GM19438 (cell line): ENCODE measurements around the gene SIRPA.

Source experiments
- ATAC-seq: cut with Tn5 transposase; IDR thresholded peaks from one replicate; pipeline ENCODE4 v1.9.1; 2021; ENCODE audit warnings: low read depth; ENCODE audit not compliant: unreplicated experiment

The SIRPA gene

DNA sequence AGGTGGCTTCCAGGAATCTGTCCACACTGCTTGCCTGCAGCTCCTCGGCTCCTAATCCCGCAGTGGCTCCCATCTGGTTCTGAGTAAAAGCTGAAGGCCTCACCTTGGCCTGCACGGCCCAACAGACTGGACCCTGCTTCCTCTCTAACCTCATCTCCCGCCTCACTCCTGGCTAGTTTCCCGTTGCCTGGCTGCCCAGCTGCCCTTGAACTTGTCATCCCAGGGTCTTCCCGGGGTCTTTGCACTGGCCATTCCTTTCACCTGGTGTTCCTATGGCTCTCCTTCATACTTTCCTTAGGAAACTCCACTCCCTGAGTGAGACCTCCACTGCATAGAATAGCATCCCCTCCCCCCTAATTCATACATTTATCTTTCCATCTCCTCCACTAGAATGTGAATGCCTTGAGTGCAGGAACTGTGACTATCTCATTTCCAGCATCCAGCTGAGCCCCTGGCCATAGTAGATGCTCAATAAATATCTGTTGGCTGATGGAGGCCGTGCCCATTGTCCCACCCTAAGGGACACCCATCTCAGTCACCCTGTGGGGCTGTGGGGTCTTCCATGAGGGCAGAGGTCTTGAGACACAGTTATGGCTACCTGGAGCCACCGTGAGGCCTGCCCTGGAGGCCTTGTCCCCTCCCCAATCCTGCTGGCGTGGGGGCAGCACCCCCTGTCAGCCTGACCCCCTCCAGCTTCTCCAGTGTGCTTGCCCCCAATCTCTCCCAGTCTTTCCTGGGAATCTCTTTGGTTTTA is 9.1 kb upstream of the SIRPA start:
- ATAC-seq = no peak

DNA sequence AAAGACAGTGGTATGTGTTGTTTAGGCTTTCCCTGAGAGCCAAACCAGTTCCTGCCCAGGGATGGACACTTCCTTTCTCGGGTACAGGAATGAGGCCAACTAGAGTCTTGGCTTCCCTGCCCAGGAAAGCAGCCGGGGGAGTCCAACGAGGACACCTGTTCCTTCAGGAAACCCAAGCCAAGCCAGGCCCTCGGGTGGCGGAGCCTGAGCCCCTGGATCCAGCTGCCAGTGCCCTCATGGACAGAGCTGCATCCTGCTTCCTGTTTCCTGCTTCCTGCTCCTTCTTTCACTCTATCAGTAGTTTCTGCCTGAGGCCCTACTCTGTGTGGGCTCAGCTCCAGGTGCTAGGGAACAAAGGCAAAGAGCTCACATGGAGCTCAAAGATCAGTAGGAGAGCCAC is 7.9 kb upstream of the SIRPA start:
- no peak for ATAC-seq

DNA sequence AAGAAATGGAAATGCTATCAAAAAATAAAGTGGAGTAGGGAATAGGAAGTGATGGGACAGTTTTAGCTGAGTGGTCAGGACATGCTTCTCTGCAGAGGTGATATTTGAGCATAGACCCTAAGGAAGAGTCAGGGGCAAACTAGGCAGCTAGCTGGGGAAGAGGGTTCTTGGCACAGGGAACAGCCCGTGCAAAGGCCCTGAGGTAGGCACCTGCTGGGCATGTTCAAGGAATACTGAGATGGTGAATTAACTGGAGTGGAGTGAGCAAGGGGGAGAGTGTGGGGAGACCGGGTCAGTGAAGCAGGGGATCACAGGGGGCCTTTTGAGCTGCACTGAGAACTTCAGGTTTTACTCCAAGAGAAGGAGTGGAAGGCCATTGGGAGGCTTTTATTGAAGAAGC is 7.5 kb upstream of the SIRPA start:
- no peak for ATAC-seq

DNA sequence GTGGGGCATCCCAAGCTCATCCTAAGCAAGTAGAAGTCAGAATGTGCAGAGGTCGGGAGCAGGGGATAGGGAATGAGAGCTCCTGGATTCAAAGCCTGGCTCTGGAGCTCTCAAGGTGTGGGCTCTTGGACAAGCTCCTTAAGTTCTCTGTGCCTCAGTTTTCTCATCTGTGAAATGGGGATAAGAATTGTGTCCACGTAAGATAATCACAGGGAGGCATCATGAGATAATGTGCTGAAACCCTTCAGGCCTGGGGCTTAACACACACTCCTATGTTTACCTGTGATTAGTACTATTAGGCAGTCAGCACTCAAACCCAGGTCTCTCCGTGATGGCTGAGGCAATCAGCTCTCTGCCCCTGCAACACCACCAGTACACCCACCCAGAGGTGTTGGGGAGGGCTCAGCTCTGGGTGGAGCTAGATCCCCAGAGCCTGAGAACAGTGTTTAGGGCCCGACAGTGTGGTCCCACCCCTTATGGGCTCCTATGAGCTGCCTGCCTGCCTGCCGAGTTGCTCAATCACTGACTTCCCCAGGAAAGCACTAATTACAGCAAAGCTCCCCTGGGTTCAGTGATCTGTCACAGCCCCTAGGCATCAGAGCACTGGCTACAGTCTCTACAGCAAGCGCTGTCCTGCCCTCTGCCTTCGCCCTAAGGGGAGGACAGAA is 6.3 kb upstream of the SIRPA start:
- ATAC-seq = no peak

DNA sequence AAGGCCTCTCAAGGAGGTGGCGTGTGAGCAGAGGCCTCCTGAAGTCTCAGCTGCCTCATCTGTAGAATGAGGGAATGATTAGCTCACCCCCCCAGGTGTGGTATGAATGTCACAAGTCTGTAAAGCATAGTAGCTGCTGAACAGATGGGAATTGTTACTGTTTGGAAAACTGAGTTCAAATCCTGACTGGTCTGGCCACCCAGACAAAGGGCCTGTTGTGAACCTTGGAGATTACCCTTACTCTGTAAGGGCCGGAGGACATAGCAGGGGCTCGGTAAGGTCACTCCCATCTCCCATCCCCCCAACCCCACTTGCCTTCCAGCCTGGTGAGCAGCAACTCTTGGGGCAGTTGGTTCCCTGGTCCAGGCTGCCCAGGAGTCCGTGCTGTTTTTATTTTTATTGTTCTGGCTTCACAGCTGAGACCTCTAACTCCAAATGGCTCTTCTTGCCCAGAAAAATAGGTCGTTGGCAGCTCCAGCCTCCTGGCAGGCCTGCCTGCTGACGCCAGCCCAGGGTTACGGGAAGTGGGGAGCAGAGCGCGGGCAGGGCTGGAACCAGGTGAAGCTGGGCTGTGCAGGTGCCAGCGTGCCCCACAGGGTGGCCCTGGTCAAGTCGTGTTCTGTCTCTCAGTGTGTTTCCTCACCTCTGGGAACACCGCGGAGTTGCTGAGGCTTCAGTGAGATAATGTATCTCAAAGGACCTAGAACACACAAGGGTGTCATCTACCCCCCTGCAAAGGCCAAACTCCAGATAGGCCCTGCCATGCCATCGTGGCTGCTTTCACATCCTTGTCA is 4.5 kb upstream of the SIRPA start:
- no peak for ATAC-seq

DNA sequence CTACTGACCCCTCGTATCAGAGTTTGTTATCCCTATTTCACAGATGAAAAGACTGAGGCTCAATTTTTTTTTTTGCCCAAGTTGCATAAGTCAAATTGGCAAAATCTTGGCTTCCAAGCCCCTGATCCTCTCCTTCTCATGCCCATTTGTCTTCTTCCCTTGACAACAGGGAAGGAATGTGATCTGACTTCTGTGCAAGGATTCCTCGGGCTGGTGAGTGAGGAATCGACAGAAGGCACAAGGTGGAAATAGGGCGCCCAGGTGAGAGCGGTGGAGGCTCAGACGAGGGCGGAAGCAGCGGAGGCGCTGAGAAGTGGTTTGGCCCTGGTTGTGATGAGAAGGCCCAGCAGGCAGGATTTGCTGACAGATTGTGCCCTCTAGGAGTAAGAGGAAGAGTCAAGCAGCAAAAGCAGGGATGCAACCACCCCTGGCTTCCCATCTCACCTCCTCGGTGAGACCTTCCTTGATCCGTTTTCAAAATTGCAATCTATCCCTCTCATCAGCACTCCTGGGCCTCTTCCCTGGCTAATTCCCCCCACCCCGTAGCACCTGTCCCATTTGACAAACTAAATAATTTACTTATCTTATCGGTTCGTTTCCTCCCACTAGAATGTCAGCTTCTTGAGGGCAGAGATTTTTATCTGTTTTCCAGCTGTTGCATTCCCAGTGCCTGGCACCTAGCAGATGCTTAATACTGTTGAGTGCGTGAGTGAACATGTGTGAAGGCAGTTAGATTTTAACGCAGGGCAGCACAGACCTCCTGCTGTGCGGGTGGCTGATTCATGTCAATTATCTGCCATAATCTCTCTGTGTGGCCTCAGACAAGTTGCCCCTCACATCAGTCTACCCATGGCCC is 3.7 kb upstream of the SIRPA start:
- ATAC-seq = no peak

DNA sequence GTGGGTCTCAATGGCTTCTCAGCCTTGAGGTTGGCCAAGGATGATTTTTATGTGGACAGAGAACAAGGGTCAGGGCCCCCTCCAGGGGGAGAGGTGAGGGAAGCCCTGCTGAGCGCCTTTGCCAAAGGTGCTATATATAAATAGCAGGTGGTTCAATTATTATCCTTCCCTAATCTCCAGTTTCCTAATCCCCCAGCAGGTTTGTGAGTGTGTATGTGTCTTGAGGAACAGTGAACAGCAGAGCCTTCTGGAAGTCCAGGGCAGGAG is 3.2 kb upstream of the SIRPA start:
- no peak for ATAC-seq

DNA sequence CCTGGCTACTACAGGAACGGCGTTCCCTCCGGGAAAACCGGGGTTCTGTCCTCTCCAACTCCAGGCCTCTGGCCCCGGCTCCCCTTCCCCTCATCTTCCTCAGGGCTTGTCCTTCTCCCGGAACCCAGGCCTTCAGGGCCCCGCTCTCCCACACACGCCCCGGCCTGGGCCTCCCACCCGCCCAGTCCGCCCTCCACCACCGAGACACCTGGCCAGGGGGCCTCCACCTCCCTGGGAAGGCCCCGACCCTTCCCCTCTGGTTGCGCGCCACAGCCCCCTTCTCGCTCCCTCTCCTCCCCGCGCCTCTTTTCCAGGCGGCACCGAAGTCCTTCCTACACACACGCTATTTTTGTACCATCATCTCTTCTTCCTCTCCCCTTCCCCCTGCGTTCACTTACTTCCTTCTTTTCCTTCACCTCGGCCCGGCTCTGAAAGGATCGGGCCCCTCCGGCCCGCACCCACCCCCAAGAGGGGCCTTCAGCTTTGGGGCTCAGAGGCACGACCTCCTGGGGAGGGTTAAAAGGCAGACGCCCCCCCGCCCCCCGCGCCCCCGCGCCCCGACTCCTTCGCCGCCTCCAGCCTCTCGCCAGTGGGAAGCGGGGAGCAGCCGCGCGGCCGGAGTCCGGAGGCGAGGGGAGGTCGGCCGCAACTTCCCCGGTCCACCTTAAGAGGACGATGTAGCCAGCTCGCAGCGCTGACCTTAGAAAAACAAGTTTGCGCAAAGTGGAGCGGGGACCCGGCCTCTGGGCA is 1.3 kb upstream of the SIRPA start:
- no peak for ATAC-seq

DNA sequence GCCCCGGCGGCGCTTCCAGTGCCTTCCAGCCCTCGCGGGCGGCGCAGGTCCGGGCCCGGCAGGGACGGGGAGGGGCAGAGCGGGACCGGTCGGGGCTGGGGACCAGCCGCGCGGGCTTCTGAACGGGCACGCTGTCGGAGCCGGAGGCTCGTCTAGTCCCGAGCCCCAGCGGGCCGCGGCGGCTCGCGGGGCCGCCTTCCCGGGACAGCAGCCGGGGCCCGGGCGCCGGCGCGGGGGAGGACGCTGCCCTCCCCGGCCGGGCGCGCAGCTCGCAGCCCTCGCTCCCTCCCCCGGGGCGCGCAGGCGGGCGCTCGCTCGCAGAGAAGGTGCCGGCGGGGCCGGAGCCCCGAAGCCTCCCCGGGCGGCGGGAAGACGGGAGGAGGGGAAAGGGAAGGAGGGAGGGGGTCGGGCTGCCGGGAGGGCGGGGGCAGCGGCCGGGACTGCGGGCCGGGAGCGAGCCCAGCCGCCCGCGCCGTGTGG is 696 bp upstream of the SIRPA start:
- ATAC-seq = no peak

DNA sequence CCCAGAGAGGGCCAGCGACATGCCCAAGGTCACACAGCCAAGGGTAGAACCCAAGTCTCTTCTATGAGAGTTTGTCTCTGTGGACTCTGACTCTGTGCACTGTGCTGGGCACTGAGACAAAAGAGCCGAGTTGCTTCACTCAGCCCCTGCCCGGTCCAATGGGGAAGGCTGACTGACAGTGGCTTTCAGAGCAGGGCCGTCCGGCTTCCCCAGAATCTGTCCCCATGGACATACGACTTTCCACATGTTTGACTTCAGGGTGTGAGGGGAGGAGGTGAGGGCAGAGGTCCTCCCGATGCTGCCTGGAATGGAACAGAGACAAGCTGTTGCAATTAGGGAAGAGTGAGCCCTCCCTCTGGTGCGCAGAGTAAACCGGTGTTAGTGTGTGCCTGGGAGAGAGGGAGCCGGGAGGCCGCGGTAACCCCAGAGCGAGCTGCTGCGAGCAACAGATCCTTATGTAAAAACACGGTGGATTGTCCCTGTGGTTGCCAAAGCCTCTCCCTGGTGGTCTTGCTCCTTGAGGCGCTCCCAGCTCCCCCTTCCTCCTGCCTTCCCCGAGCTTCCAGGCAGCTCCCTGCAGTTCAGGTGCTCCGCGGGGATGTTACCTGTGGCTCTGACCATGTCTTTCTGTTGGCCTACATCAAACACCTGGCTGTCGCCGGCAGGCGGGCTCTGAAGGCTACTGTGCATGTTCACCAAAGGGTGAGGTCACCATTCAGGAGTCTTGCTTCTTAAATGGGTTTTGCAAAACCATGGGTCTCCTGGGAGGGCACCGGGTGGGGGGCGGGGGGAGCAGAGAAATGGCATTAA is 672 bp downstream of the SIRPA start:
- no peak for ATAC-seq

DNA sequence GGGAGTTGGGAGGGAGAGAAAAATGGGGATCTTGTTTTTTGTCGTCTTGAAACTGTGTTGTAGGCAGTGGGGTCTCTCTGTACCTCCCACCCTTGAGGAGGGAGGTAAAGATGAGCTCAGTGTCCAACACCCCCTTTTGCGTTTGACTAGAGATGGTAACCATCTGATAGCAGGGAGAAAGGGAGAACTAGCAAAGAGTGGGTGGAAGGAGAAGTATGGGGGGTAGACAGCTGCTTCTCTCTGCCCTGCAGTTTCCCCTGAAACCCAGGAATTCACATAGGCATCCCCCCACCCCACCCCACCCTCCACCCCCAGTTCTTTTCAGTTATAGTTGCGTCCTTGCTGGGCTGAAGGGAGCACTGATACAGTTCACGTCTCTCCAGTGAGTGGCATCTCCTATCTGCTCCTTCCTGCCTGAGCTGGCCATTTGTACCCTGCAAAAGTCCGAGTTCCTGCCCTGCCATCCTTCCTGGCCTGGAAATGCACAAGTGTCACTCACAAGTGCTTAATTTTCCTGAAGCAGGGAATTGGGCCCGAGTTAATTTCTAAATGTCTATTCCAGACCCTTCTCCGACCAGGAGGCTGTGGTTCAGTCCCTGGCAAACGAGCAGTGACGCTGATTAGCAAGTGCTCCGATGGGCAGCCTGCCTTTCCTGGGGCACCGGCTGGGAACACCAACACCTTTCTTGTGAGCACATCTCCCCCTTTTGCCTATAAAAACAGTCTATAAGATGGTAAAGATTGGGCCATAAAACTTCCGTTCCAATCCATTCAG is 1.5 kb downstream of the SIRPA start:
- ATAC-seq = no peak

DNA sequence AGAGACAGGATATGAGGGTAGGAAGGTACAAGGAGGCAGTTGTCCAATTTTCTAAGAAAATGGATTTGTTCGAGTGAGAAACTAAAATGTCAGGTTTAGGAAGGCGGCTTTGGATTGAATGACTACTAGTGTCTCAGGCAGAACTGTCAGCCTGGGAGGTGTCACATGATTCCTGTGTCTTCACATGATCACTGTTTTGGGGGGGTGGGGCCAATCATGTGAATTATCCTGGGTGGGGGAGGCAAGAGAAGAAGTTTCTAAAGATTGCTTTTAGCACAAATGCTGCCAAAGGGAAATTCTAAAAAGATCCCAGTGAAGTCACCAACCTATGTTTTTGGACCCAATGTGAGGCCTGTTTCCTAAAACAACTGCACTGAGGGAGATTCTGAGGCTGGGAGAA is 2.3 kb downstream of the SIRPA start:
- ATAC-seq = no peak

DNA sequence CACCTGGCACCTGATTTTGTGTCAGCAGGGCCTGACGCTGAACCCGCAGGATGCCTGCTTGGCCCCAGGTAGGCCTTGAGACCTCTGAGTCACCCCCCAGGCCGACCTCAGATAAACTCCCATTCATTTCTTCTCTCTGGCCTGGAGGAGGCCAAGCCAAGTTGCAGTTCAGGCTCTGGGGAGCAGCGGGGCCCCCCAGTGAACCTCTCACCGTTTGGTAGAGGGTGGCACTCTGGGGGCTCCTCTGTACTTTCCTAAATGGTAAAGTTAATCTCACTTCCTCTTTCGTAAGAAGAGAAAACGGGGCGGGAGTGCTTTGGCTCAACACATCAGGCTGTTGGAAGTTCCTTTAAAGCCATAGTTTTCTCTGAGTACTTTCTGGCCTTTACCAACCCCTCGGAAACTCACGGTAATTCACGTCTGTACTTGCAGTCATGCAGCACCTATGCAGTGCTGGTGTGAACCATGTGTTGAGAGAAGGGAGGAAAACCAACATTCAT is 2.8 kb downstream of the SIRPA start:
- peak; percentile 55 for ATAC-seq

DNA sequence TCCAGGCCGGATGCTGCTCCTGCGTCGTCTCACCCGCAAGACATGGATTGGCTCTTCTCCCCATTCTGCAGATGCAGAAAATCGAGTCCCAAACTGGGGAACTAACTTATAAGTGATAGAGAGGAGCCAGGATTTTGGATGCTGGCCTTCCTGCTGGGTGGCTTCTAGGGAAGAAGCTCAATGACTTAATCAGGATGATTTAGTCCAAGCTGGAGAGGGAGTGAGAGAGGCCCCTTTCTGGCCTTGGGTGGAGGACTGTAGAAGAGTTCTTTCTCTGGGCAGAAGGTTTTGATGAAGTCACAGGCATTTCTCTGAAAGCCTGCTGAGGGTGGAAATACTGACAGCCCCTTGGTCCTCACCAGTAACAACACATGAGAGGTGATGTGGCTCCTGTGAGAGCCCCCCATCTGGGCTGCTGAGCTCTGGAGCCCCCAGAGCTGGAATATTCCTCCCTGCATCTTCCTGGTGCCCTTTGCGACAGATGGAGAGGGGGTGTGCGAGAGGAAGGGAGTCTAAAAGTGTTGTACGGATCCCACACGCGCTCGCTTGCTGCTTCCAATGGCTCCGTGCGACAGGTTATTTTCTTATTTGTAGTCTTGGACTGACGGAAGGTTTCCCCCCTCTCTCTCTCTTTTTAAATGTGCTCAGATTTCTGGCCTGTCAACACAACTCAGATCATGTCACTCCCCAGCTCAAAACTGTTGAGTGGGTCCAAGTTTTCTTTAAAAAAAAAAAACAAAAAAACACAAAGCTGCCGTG is 3.5 kb downstream of the SIRPA start:
- no peak for ATAC-seq

DNA sequence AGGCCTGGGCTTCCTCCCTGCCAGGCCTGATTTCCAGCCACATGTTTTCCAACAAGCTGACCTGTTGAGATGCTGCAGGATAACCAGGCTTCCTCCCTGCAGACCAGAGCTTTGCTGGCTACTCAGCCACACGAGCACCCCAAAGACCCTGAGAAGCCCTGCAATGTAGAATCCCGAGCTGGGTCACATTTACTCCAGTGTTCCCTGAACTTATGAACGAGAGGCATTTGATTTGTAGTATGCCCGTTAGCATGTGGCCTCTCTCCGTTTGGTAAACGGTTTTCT is 4.0 kb downstream of the SIRPA start:
- no peak for ATAC-seq

DNA sequence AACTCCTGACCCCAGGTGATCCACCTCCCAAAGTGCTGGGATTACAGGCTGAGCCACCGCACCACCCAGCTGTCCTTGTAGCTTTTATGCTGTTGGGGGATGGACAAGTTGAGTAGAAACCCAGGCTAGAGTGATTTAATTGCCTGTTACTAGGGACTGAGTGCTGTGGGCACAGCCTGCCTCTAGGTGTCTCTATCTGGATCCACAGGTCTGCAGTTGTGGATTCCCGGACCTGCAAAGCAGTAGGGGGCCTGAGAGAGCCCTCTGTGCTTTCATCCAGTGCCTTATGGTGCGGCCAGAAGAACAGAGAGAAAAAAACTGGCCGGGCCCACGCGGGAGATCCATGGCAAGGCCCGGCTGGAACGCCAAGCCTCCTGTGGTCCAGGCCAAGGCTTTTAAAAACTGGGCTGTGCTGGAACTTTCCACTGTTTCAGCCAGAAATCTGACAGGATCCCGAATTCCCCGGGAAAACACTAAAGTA is 5.2 kb downstream of the SIRPA start:
- ATAC-seq = no peak

DNA sequence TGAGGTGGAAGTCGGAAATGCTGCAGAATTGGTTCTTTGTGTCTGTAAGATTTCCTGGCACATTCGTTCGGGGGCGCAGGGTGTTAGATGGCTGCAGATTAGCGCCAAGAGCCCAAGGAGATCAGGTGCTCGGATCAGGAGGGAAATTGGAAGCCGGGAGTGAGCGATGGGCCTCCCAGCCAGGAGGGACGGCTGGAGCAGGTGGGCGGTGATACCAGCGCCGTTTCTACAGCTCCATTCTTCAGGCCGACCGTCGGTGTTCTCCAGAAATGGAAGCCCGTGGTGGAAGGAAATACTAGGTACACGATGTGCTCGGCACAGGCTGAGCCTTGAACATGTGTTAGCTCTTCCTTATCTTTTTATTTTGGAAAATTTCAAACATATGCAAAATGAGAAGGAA is 6.5 kb downstream of the SIRPA start:
- ATAC-seq = no peak

DNA sequence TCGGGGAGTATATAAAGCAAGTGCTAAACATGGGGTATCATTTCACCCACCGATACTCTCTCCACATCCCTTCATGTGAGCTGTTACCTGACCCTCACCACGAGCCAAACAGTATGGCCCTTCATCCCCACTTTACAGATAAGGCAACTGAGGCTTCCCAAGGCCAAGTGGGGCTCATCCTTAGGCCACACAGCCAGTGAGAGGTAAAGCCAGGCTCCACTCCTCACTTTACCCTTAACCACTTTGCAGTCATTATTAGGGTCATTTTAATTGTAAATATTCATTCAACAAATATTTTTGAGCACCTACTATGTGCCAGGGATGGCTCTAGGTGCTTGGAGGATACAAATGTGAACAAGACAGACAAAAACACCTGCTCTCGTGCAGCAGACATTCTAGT is 7.0 kb downstream of the SIRPA start:
- ATAC-seq = no peak
